HepG2 (cell line): ENCODE data around the gene ACSL3. TPM values are rescaled to one million over a fixed set of nuclear protein-coding genes. Genes with fewer than 3 reads are reported as not detected.
A peak's percentile ranks its signal among the peaks of the same experiment; 100 is the strongest.

Source experiments
- ASH2L ChIP-seq: fragments of 300-600, 200-600 bp; sonication (generic); IDR thresholded peaks from 2 replicates; pipeline ENCODE4 v1.7.0; 2017; ENCODE audit warnings: low read depth, mild to moderate bottlenecking, moderate library complexity, mixed read lengths, low read length; ENCODE audit not compliant: insufficient read length
- BRCA1 ChIP-seq: sonication (generic); formaldehyde crosslinking; IDR thresholded peaks from 2 replicates; pipeline ENCODE4 v1.4.0; 2020; ENCODE audit warnings: missing genetic modification reagents
- FOXO1 ChIP-seq: sonication (generic); formaldehyde crosslinking; IDR thresholded peaks from 2 replicates; pipeline ENCODE4 v1.4.0; 2020; ENCODE audit warnings: missing genetic modification reagents
- HNRNPK ChIP-seq: fragments of 200-400 bp; formaldehyde crosslinking; IDR thresholded peaks from 2 replicates; pipeline ENCODE4 v1.6.1; 2018; ENCODE audit warnings: low read length, low read depth, moderate library complexity, mild to moderate bottlenecking; ENCODE audit not compliant: poor library complexity, severe bottlenecking
- HOXD1 ChIP-seq: sonication (generic); formaldehyde crosslinking; IDR thresholded peaks from 2 replicates; pipeline ENCODE4 v1.5.0; 2020; ENCODE audit warnings: missing genetic modification reagents
- JARID2 ChIP-seq: sonication (generic); formaldehyde crosslinking; IDR thresholded peaks from 2 replicates; pipeline ENCODE4 v1.8.1; 2023; ENCODE audit warnings: missing genetic modification reagents, inconsistent platforms; ENCODE audit not compliant: insufficient replicate concordance
- RBFOX2 ChIP-seq: fragments of 200-400 bp; formaldehyde crosslinking; IDR thresholded peaks from 2 replicates; pipeline ENCODE4 v1.6.1; 2017; ENCODE audit warnings: low read depth, mild to moderate bottlenecking, low read length
- ZBTB20 ChIP-seq: sonication (generic); formaldehyde crosslinking; IDR thresholded peaks from 2 replicates; pipeline ENCODE4 v1.8.1; 2023; ENCODE audit warnings: missing genetic modification reagents, low read depth, mild to moderate bottlenecking, borderline replicate concordance
- ZBTB7B ChIP-seq: sonication (generic); formaldehyde crosslinking; IDR thresholded peaks from 2 replicates; pipeline ENCODE4 v1.4.0; 2020; ENCODE audit warnings: missing genetic modification reagents
- ZFP41 ChIP-seq: sonication (generic); formaldehyde crosslinking; IDR thresholded peaks from 2 replicates; pipeline ENCODE4 v1.4.0; 2020; ENCODE audit warnings: mild to moderate bottlenecking, missing genetic modification reagents, borderline replicate concordance
- ZNF180 ChIP-seq: sonication (generic); formaldehyde crosslinking; IDR thresholded peaks from 2 replicates; pipeline ENCODE4 v1.4.0; 2020; ENCODE audit warnings: low read depth, missing genetic modification reagents, borderline replicate concordance
- ZNF556 ChIP-seq: sonication (generic); formaldehyde crosslinking; IDR thresholded peaks from 2 replicates; pipeline ENCODE4 v1.4.0; 2020; ENCODE audit warnings: mild to moderate bottlenecking, missing genetic modification reagents, borderline replicate concordance
- ZNF7 ChIP-seq: IDR thresholded peaks from 2 replicates; pipeline ENCODE4 v1.6.1; 2016; ENCODE audit warnings: missing biosample characterization, missing genetic modification reagents
- polyA plus RNA-seq, 8 experiments: library from polyadenylated mRNA; depleted of rRNA in 3 of 8; stranded (reverse) in 7 of 8; unstranded in 1 of 8; fragments of >200 nt; fragmentation: Illumina TruSeq in 4 of 8; extraction: Trizol in 4 of 8; gene quantifications; 2 replicates each; pipeline versions ENCODE4 v1.2.1 to v1.2.3, GENCODE V29; 2011 to 2016; ENCODE audit warnings: low read depth in 4 of 8, missing spikeins in 1 of 8, mixed read lengths in 1 of 8; ENCODE audit not compliant: insufficient read depth in 1 of 8
- total RNA-seq, 5 experiments: library from RNA; depleted of rRNA; stranded (reverse); fragments of >200 nt; fragmentation: Illumina TruSeq; extraction: Trizol; gene quantifications; 2 replicates each; pipeline ENCODE4 v1.2.3, GENCODE V29; 2016; ENCODE audit warnings: low read depth in 1 of 5
- TF ChIP-seq, protein P1 (sequence below): sonication (generic); formaldehyde crosslinking; IDR thresholded peaks from 2 replicates; pipeline ENCODE4 v1.4.0; 2020; ENCODE audit warnings: missing genetic modification reagents
- TF ChIP-seq, protein P2 (sequence below): sonication (generic); formaldehyde crosslinking; IDR thresholded peaks from 2 replicates; pipeline ENCODE4 v1.4.0; 2020; ENCODE audit warnings: mild to moderate bottlenecking, missing genetic modification reagents
- TF ChIP-seq, protein P3 (sequence below): sonication (generic); formaldehyde crosslinking; IDR thresholded peaks from 2 replicates; pipeline ENCODE4 v1.5.1; 2020; ENCODE audit warnings: missing genetic modification reagents, mild to moderate bottlenecking, borderline replicate concordance
- TF ChIP-seq, protein P4 (sequence below): sonication (generic); formaldehyde crosslinking; IDR thresholded peaks from 2 replicates; pipeline ENCODE4 v1.4.0; 2020; ENCODE audit warnings: missing genetic modification reagents, borderline replicate concordance

ACSL3 gene
- total and polyA plus RNA-seq, 2 of the 13 experiments (the other 11 are each of a cell fraction or from before 2014, with no cell fraction given): 305 to 365 TPM

DNA sequence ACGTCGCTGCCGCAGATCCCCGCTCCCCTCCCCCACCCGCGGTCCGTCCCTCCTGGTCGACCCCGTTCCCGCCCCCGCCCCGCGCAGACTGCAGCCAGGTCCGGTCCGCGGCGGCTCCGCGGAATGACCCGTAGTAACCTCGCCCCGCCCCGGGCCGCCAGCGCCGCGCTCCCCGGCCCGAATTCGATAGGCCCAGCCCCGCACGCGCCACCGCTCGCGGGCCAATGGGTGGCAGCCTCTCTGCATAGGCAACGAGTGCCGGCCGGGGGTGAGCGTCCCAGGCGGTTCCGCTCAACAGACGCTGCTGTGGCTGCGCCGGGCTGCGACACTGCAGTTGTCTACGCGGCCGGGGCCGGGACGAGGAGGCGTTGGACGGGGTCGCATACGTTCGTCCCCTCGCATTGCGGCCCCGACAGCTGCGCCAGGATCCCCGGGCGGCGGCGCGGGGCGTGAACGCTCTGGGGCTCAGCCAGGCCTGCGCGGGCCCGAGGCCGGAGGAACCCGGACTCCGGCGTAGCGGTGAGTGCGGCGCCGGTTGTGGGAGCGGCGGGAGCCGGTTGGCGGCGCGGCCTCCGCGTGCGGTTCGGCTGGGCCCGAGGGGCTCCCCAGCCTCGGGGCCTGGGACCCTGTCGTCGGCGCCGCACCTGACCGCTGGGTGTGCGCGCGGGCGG, at the start of gene ACSL3 (continued):
- peak; percentile 89 for TF ChIP-seq ASH2L
- TF ChIP-seq RBFOX2: peak; percentile 100
- TF ChIP-seq HNRNPK: peak; percentile 80
- TF ChIP-seq BRCA1 (CRISPR knock-in tag): no peak
- peak; percentile 89 for TF ChIP-seq ZFP41 (CRISPR knock-in tag)
- TF ChIP-seq ZBTB20 (CRISPR knock-in tag): peak; percentile 70; the same call in 1 of the 2 replicates
- peak; percentile 77; the same call in 1 of the 2 replicates for TF ChIP-seq ZNF180 (CRISPR knock-in tag)
- TF ChIP-seq, protein P1, sequence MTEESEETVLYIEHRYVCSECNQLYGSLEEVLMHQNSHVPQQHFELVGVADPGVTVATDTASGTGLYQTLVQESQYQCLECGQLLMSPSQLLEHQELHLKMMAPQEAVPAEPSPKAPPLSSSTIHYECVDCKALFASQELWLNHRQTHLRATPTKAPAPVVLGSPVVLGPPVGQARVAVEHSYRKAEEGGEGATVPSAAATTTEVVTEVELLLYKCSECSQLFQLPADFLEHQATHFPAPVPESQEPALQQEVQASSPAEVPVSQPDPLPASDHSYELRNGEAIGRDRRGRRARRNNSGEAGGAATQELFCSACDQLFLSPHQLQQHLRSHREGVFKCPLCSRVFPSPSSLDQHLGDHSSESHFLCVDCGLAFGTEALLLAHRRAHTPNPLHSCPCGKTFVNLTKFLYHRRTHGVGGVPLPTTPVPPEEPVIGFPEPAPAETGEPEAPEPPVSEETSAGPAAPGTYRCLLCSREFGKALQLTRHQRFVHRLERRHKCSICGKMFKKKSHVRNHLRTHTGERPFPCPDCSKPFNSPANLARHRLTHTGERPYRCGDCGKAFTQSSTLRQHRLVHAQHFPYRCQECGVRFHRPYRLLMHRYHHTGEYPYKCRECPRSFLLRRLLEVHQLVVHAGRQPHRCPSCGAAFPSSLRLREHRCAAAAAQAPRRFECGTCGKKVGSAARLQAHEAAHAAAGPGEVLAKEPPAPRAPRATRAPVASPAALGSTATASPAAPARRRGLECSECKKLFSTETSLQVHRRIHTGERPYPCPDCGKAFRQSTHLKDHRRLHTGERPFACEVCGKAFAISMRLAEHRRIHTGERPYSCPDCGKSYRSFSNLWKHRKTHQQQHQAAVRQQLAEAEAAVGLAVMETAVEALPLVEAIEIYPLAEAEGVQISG (CRISPR knock-in tag): peak; percentile 93
- peak; percentile 80 for TF ChIP-seq FOXO1 (CRISPR knock-in tag)
- no peak; the same call in 1 of the 2 replicates for TF ChIP-seq ZNF556 (CRISPR knock-in tag)
- no peak for TF ChIP-seq ZBTB7B (CRISPR knock-in tag)
- TF ChIP-seq JARID2: peak; percentile 63
- TF ChIP-seq, protein P2, sequence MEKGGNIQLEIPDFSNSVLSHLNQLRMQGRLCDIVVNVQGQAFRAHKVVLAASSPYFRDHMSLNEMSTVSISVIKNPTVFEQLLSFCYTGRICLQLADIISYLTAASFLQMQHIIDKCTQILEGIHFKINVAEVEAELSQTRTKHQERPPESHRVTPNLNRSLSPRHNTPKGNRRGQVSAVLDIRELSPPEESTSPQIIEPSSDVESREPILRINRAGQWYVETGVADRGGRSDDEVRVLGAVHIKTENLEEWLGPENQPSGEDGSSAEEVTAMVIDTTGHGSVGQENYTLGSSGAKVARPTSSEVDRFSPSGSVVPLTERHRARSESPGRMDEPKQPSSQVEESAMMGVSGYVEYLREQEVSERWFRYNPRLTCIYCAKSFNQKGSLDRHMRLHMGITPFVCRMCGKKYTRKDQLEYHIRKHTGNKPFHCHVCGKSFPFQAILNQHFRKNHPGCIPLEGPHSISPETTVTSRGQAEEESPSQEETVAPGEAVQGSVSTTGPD: no peak
- peak; percentile 80; the same call in 1 of the 2 replicates for TF ChIP-seq HOXD1 (CRISPR knock-in tag)
- TF ChIP-seq, protein P3, sequence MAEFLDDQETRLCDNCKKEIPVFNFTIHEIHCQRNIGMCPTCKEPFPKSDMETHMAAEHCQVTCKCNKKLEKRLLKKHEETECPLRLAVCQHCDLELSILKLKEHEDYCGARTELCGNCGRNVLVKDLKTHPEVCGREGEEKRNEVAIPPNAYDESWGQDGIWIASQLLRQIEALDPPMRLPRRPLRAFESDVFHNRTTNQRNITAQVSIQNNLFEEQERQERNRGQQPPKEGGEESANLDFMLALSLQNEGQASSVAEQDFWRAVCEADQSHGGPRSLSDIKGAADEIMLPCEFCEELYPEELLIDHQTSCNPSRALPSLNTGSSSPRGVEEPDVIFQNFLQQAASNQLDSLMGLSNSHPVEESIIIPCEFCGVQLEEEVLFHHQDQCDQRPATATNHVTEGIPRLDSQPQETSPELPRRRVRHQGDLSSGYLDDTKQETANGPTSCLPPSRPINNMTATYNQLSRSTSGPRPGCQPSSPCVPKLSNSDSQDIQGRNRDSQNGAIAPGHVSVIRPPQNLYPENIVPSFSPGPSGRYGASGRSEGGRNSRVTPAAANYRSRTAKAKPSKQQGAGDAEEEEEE: no peak
- peak; percentile 35; the same call in 1 of the 2 replicates for TF ChIP-seq ZNF7 (CRISPR knock-in tag)
- TF ChIP-seq, protein P4, sequence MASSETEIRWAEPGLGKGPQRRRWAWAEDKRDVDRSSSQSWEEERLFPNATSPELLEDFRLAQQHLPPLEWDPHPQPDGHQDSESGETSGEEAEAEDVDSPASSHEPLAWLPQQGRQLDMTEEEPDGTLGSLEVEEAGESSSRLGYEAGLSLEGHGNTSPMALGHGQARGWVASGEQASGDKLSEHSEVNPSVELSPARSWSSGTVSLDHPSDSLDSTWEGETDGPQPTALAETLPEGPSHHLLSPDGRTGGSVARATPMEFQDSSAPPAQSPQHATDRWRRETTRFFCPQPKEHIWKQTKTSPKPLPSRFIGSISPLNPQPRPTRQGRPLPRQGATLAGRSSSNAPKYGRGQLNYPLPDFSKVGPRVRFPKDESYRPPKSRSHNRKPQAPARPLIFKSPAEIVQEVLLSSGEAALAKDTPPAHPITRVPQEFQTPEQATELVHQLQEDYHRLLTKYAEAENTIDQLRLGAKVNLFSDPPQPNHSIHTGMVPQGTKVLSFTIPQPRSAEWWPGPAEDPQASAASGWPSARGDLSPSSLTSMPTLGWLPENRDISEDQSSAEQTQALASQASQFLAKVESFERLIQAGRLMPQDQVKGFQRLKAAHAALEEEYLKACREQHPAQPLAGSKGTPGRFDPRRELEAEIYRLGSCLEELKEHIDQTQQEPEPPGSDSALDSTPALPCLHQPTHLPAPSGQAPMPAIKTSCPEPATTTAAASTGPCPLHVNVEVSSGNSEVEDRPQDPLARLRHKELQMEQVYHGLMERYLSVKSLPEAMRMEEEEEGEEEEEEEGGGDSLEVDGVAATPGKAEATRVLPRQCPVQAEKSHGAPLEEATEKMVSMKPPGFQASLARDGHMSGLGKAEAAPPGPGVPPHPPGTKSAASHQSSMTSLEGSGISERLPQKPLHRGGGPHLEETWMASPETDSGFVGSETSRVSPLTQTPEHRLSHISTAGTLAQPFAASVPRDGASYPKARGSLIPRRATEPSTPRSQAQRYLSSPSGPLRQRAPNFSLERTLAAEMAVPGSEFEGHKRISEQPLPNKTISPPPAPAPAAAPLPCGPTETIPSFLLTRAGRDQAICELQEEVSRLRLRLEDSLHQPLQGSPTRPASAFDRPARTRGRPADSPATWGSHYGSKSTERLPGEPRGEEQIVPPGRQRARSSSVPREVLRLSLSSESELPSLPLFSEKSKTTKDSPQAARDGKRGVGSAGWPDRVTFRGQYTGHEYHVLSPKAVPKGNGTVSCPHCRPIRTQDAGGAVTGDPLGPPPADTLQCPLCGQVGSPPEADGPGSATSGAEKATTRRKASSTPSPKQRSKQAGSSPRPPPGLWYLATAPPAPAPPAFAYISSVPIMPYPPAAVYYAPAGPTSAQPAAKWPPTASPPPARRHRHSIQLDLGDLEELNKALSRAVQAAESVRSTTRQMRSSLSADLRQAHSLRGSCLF (CRISPR knock-in tag): peak; percentile 63; the same call in 1 of the 2 replicates
